GM12878 (cell line): Measurements from ENCODE around the gene CEACAM21. TPM values are rescaled to one million over a fixed set of nuclear protein-coding genes. Genes with fewer than 3 reads are reported as not detected.

Experiments used
- BACH1 ChIP-seq: fragments of 450-650 bp; IDR thresholded peaks from 2 replicates; pipeline ENCODE4 v1.6.1; 2017; ENCODE audit warnings: mild to moderate bottlenecking, borderline replicate concordance
- BHLHE40 ChIP-seq, 2 experiments: fragments of 450-650 bp in 1 of 2; IDR thresholded peaks; 2 replicates each; pipeline ENCODE4 v1.6.1; 2011 to 2017; ENCODE audit warnings: low read depth in 2 of 2, borderline replicate concordance in 1 of 2, improper control_type of control experiment in 1 of 2, low read length in 1 of 2, mild to moderate bottlenecking in 1 of 2
- CEBPB ChIP-seq, 2 experiments: fragments of 150-350 bp in 1 of 2; IDR thresholded peaks; 2 replicates each; pipeline ENCODE4 v1.6.1; 2012 to 2014; ENCODE audit warnings: low read depth in 2 of 2, low read length in 2 of 2, borderline replicate concordance in 1 of 2, inconsistent platforms in 1 of 2
- CHD1 ChIP-seq: IDR thresholded peaks from 2 replicates; pipeline ENCODE4 v1.6.1; 2012; ENCODE audit warnings: low read depth, low read length, improper control_type of control experiment
- DPF2 ChIP-seq: fragments of 450-650 bp; IDR thresholded peaks from 2 replicates; pipeline ENCODE4 v1.6.1; 2017; ENCODE audit warnings: mild to moderate bottlenecking
- EP300 ChIP-seq, 2 experiments: fragments of 150-350 bp in 1 of 2; IDR thresholded peaks; 2 replicates each; pipeline ENCODE4 v1.6.1; 2011 to 2012; ENCODE audit warnings: low read depth in 2 of 2, low read length in 2 of 2, borderline replicate concordance in 1 of 2, improper control_type of control experiment in 1 of 2, inconsistent platforms in 1 of 2; ENCODE audit not compliant: control insufficient read depth in 1 of 2
- HDAC6 ChIP-seq: fragments of 200-600 bp; sonication (generic); IDR thresholded peaks from one replicate; pipeline ENCODE4 v1.8.0; 2017; ENCODE audit warnings: antibody characterized with exemption; ENCODE audit not compliant: unreplicated experiment
- HDGF ChIP-seq: fragments of 450-650 bp; IDR thresholded peaks from 2 replicates; pipeline ENCODE4 v1.6.1; 2016; ENCODE audit warnings: antibody characterized with exemption
- IKZF1 ChIP-seq: fragments of 450-650 bp; conservative IDR thresholded peaks from 2 replicates; pipeline ENCODE4 v1.6.1; 2017; ENCODE audit warnings: antibody characterized with exemption, mild to moderate bottlenecking
- LARP7 ChIP-seq: fragments of 450-650 bp; IDR thresholded peaks from 2 replicates; pipeline ENCODE4 v1.6.1; 2017; ENCODE audit warnings: mild to moderate bottlenecking
- MEF2B ChIP-seq: fragments of 450-650 bp; IDR thresholded peaks from 2 replicates; pipeline ENCODE4 v1.6.1; 2018; ENCODE audit warnings: mild to moderate bottlenecking, moderate library complexity; ENCODE audit not compliant: partially characterized antibody, poor library complexity, severe bottlenecking
- MTA3 ChIP-seq: IDR thresholded peaks from 2 replicates; pipeline ENCODE4 v1.6.1; 2012; ENCODE audit warnings: low read length, inconsistent platforms, borderline replicate concordance
- NFIC ChIP-seq: IDR thresholded peaks from 2 replicates; pipeline ENCODE4 v1.6.1; 2012; ENCODE audit warnings: low read depth, mild to moderate bottlenecking, inconsistent platforms, low read length, moderate library complexity
- POLR2AphosphoS5 ChIP-seq: IDR thresholded peaks from 2 replicates; pipeline ENCODE4 v1.6.1; 2011; ENCODE audit warnings: mild to moderate bottlenecking, low read length, inconsistent platforms
- RB1 ChIP-seq: fragments of 450-650 bp; formaldehyde crosslinking; IDR thresholded peaks from 2 replicates; pipeline ENCODE4 v1.6.1; 2017; ENCODE audit warnings: mild to moderate bottlenecking, borderline replicate concordance
- RCOR1 ChIP-seq: conservative IDR thresholded peaks from 2 replicates; pipeline ENCODE4 v1.6.1; 2012; ENCODE audit warnings: low read depth, low read length, improper control_type of control experiment
- RUNX3 ChIP-seq: IDR thresholded peaks from 2 replicates; pipeline ENCODE4 v1.6.1; 2012; ENCODE audit warnings: low read length, inconsistent platforms
- SMARCA5 ChIP-seq: fragments of 450-650 bp; IDR thresholded peaks from 2 replicates; pipeline ENCODE4 v1.6.1; 2017; ENCODE audit warnings: mild to moderate bottlenecking
- TCF7 ChIP-seq: IDR thresholded peaks from 2 replicates; pipeline ENCODE4 v1.6.1; 2014; ENCODE audit warnings: antibody characterized with exemption, borderline replicate concordance
- ZBED1 ChIP-seq: IDR thresholded peaks from 2 replicates; pipeline ENCODE4 v1.6.1; 2016; ENCODE audit warnings: borderline replicate concordance
- polyA plus RNA-seq, 11 experiments: library from polyadenylated mRNA; depleted of rRNA in 4 of 11; unstranded in 6 of 11; stranded (reverse) in 5 of 11; fragments of >200 nt; fragmentation: Nextera tagmentation in 4 of 11; fragmentation: Illumina TruSeq in 1 of 11; extraction: Ambion mirVana in 4 of 11; extraction: Trizol in 1 of 11; gene quantifications; 1 replicate in 1 of 11; 2 replicates in 10 of 11; pipeline versions ENCODE4 v1.2.1 to v1.2.3, GENCODE V29; 2011 to 2016; ENCODE audit warnings: inconsistent platforms in 2 of 11, missing spikeins in 2 of 11, low read depth in 1 of 11
- total RNA-seq, 4 experiments: library from RNA; depleted of rRNA in 3 of 4; stranded (reverse); fragments of >200 nt in 3 of 4; fragmentation: Illumina TruSeq in 1 of 4; extraction: Trizol in 1 of 4; gene quantifications; 2 replicates each; pipeline versions ENCODE4 v1.2.1 to v1.2.3, GENCODE V29; 2013 to 2021
- TF ChIP-seq, protein P1 (sequence below): IDR thresholded peaks from 2 replicates; pipeline ENCODE4 v1.6.1; 2011; ENCODE audit warnings: borderline replicate concordance, low read depth, mild to moderate bottlenecking, moderate library complexity, low read length; ENCODE audit not compliant: insufficient read depth, poor library complexity, severe bottlenecking
- TF ChIP-seq, protein P2 (sequence below): fragments of 450-650 bp; IDR thresholded peaks from 2 replicates; pipeline ENCODE4 v1.6.1; 2018; ENCODE audit warnings: mild to moderate bottlenecking, low read depth, moderate library complexity; ENCODE audit not compliant: partially characterized antibody
- TF ChIP-seq, protein P3 (sequence below): fragments of 450-650 bp; IDR thresholded peaks from 2 replicates; pipeline ENCODE4 v1.6.1; 2017; ENCODE audit warnings: borderline replicate concordance
- TF ChIP-seq, protein P4 (sequence below): fragments of 450-650 bp; IDR thresholded peaks from 2 replicates; pipeline ENCODE4 v1.6.1; 2016; ENCODE audit warnings: mild to moderate bottlenecking

The CEACAM21 gene
- total and polyA plus RNA-seq, 10 of the 15 experiments (the other 5 are each of a cell fraction or from before 2014, with no cell fraction given): 0.87 to 13.6 (median 8.1) TPM

DNA sequence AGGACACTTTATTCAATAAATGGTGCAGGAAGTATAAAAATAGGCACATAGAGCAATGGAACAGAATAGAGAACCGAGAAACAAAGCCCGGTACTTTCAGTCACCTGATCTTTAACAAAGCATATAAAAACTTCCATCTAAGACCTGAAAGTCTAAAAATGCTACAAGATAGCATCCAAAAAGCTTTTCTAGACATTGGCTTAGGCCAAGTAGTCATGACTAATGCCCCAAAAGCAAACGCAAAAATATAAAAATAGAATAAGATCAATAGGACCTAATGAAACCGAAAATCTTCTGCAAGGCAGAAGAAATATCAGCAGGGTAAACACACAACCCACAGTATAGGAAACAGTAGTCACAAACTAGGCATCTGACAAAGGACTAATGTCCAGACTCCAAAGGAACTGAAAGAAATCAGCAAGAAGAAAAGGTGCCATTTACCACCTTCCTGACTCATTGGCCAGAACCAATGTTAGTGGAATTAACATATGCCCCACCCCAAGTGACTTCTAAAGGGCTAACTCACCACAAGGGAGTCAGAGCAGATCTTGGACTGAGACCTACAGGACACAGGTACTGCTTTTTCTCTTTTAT, 40.8 kb upstream of the CEACAM21 start (continued):
- TF ChIP-seq, protein P1, sequence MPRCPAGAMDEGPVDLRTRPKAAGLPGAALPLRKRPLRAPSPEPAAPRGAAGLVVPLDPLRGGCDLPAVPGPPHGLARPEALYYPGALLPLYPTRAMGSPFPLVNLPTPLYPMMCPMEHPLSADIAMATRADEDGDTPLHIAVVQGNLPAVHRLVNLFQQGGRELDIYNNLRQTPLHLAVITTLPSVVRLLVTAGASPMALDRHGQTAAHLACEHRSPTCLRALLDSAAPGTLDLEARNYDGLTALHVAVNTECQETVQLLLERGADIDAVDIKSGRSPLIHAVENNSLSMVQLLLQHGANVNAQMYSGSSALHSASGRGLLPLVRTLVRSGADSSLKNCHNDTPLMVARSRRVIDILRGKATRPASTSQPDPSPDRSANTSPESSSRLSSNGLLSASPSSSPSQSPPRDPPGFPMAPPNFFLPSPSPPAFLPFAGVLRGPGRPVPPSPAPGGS: no peak
- TF ChIP-seq BHLHE40 (IDR thresholded peaks at IDR 0.05; ENCODE audit: borderline replicate concordance in 1 of 2, low read depth in 2 of 2, low read length in 1 of 2): peak; percentile 91 to 93
- peak; percentile 67 for TF ChIP-seq DPF2
- TF ChIP-seq, protein P2, sequence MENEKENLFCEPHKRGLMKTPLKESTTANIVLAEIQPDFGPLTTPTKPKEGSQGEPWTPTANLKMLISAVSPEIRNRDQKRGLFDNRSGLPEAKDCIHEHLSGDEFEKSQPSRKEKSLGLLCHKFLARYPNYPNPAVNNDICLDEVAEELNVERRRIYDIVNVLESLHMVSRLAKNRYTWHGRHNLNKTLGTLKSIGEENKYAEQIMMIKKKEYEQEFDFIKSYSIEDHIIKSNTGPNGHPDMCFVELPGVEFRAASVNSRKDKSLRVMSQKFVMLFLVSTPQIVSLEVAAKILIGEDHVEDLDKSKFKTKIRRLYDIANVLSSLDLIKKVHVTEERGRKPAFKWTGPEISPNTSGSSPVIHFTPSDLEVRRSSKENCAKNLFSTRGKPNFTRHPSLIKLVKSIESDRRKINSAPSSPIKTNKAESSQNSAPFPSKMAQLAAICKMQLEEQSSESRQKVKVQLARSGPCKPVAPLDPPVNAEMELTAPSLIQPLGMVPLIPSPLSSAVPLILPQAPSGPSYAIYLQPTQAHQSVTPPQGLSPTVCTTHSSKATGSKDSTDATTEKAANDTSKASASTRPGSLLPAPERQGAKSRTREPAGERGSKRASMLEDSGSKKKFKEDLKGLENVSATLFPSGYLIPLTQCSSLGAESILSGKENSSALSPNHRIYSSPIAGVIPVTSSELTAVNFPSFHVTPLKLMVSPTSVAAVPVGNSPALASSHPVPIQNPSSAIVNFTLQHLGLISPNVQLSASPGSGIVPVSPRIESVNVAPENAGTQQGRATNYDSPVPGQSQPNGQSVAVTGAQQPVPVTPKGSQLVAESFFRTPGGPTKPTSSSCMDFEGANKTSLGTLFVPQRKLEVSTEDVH: no peak
- no peak for TF ChIP-seq BACH1
- no peak for TF ChIP-seq CHD1
- TF ChIP-seq TCF7: peak; percentile 91
- TF ChIP-seq RUNX3: peak; percentile 90
- TF ChIP-seq, protein P3, sequence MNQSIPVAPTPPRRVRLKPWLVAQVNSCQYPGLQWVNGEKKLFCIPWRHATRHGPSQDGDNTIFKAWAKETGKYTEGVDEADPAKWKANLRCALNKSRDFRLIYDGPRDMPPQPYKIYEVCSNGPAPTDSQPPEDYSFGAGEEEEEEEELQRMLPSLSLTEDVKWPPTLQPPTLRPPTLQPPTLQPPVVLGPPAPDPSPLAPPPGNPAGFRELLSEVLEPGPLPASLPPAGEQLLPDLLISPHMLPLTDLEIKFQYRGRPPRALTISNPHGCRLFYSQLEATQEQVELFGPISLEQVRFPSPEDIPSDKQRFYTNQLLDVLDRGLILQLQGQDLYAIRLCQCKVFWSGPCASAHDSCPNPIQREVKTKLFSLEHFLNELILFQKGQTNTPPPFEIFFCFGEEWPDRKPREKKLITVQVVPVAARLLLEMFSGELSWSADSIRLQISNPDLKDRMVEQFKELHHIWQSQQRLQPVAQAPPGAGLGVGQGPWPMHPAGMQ: no peak
- TF ChIP-seq MTA3: peak; percentile 96
- no peak for TF ChIP-seq HDAC6
- TF ChIP-seq POLR2AphosphoS5: 0 out of 2 replicates have a peak, but pooled peaks have one; percentile 61
- TF ChIP-seq ZBED1: peak; percentile 86; the same call in 1 of the 2 replicates
- TF ChIP-seq, protein P4, sequence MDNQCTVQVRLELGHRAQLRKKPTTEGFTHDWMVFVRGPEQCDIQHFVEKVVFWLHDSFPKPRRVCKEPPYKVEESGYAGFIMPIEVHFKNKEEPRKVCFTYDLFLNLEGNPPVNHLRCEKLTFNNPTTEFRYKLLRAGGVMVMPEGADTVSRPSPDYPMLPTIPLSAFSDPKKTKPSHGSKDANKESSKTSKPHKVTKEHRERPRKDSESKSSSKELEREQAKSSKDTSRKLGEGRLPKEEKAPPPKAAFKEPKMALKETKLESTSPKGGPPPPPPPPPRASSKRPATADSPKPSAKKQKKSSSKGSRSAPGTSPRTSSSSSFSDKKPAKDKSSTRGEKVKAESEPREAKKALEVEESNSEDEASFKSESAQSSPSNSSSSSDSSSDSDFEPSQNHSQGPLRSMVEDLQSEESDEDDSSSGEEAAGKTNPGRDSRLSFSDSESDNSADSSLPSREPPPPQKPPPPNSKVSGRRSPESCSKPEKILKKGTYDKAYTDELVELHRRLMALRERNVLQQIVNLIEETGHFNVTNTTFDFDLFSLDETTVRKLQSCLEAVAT: no peak
- no peak for TF ChIP-seq RCOR1
- peak in 1 of 2 experiments; percentile 62; a peak in 1 of 4 replicates for TF ChIP-seq CEBPB (IDR thresholded peaks at IDR 0.05; ENCODE audit: borderline replicate concordance in 1 of 2, low read depth in 2 of 2, low read length in 2 of 2)
- TF ChIP-seq IKZF1: peak; percentile 84
- 0 out of 2 replicates have a peak, but pooled peaks have one; percentile 18 for TF ChIP-seq SMARCA5
- peak; percentile 95 for TF ChIP-seq NFIC
- peak; percentile 58 to 67; a peak in 3 of 4 replicates for TF ChIP-seq EP300 (IDR thresholded peaks at IDR 0.05; ENCODE audit: borderline replicate concordance in 1 of 2, control insufficient read depth in 1 of 2, low read depth in 2 of 2, low read length in 2 of 2)
- TF ChIP-seq MEF2B: peak; percentile 96
- no peak for TF ChIP-seq HDGF
- no peak for TF ChIP-seq LARP7
- TF ChIP-seq RB1: no peak
